GM21786 (cell line): ENCODE results near the gene NIN.

Experiments used
- ATAC-seq: cut with Tn5 transposase; IDR thresholded peaks from one replicate; pipeline ENCODE4 v1.9.1; 2021; ENCODE audit not compliant: unreplicated experiment

The NIN gene

DNA sequence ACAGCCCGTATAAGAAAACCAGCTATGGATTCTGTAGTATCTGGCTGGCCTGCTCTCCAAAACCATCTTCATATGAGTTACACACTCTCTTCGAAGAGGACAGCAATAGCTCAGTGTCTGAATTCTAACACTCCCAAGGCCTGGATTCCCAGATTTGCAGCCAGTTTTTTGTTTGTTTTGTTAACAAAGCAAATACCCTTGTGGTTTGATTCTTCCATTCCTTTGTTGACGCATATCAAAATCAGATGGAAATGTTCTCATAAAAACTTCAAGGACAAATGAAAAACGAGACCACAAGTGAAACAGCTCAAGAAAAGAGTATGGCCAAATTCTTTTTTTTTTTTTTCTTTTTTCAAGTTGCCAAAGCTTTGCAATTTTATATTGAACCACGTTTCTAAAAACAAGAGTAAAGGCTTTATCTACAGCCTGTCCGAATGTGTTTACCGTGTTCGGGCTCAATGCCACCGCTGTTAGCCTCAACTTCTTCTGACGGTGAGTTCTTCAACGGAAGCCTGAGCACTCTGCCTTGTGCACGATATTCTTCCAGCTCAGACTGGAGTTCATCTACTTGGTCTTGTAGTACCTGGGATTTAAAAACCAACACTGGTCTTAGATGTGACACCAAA, 67.5 kb downstream of the NIN start:
- no peak for ATAC-seq

DNA sequence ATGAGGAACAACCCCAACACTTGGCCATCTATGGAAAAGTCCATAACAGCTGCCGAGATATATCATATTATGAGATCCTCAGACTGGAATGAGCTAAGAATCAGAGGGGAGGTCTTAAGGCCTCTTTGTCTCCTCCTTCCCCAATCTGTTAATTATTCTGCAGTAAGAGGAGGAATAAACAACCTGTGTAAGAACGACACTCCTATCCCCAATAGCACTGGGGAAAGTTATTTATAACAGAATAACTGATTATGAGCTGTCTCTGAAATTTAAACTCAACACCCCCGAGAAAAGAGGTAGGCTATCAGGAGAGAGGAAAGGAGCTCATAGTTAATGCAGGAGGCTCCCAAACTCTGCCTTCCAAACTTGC, 68.0 kb downstream of the NIN start:
- no peak for ATAC-seq

DNA sequence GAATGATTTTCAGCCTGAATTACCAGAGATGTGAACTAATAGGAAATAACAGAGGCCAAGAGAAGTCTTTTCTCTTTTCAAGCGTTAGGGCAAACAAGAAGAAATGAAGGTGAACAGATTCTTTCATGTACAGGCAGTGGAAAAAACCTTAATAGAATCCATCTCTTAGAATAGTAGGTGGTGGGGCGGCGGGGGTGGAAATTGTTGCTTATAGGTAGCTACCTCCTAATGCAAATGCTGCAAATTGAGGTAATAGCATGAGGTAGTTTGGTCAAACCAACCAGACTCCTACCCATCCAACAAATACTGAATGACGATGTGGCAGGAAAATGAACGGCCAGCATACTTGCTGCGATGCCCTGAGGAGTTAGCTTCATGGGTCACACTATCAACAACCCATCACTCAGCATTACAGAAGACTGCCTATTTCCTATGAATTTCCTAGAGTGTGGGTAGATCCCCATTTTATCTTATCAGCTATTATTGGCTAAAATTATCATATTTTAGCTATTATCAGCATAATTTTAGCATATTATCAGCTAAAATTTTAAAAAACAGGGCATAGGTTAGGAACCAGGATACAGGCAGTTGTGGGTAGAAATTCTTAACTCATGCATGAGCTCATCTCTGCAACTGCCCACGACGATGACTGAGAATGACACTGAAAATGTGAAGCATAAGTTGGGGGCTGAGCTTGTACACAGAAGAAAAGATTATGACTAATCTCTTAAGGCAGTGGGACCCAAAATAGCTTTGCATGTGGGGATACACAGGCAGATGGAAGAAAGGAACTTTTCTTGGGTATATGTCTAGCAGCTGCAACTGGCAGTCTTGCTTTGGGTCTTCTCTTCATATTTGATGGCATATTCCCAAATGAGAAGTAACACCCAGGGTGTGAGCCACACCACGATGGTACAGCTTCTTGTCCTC, 68.7 kb downstream of the NIN start:
- peak; percentile 84 for ATAC-seq

DNA sequence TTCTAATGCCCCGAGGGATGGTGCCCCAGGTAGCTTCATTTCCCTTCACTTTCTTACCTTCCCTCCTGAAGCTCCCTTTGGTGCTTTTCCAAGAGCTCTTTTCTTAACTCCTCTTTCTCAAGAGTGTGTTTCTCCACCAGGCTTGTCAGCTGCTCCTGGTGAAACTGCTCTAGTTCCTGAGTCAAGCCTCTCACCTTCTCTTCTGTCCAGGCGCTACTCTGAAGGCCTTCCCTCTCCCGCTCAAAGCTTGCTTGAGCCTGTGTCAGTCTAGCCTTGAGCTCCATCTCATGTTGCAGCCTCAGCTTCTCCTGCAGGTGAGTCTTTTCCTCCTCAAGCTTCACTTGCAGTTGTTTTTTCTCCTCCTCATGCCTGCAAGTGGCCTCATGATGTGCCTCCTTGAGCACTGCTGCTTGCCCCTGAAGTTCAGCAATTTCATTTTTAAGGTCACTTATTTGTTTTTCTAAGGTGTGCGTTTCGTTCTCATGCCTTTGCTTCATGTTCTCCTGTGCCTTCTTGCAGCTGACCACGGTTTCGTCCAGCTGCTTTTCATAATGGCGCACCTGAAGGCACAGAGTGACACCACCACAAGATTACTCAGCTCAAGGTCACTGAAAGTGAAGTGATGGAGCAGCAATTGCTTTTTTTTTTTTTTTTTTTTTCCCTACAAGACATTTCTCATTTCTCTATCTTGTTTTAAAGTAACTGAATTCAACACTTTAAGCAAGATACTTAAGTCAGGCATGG, 71.0 kb downstream of the NIN start:
- no peak for ATAC-seq

DNA sequence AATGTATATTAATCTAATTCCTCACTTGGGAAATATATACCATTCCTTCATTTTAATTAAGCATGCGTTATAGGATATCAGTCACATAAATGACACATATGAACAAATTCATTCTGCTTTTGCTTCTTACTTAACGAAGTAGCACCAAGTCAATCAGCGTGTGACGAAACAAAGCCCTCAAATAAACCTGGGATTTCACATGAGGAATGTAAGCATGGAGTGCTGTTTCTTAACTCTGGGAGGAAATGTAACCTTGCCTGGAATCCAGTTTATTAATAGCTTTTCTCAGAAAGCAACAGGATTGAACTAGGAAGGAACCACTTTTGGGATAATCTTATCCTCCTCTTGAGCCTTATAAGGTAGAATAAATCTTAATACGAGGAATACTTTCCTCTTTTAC, 72.0 kb downstream of the NIN start:
- ATAC-seq: no peak

DNA sequence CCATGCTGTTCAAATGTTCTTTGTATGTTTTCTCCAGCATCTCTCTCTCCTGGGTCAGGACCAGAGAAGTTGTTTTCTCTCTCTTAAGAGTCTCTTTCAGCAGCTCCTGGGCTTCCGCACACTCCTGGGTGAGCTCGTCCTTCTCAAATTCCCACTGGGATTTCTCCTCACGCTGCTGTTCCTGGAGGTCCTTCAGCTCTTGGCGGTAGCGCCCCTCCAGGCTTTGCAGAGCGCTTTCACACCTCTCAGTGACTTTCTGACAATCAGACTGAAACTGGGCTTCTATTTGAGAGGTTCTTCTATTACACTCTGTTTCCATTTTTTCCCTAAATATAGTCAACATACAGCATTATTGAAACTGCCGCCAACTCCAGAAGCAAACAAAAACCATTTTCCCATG, 72.7 kb downstream of the NIN start:
- no peak for ATAC-seq

DNA sequence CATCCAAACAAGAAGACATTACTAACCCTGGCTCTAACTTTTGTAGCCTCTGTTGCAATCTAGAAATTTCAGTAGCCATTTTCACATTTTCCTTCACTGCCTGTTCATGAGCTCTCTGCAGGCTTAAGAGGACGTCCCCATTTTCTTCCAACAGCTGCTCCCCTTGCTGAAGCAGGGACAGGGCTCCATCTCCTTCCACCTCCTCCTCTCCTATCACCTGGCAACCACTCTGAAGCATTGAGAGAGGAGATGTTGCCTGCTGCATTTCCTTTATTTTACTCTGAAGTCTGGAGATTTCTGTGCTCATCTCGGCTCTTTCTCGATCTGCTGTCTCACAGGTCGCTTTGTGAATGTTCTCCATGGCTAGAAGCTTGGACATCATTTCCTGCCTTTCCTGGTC, 73.3 kb downstream of the NIN start:
- ATAC-seq: no peak

DNA sequence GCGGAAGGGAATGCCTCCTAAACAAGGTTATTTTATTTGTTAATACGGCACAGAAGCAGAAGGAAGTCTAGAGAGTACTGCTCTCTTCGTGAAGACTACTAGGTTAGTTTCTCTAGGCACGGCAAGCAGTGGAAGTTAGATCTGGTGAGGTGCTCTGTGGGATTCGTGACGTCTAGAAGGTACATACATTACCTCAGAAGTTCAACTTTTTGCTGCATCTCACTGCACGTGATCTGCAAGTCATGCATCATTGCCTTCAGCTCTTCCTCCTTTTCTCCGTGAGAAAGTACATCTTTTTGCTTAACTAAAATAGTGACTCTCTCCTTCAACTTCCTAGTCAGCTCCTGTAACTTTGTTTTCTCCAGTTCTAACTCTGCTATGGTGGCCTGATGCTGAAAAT, 74.7 kb downstream of the NIN start:
- ATAC-seq: peak; percentile 64

DNA sequence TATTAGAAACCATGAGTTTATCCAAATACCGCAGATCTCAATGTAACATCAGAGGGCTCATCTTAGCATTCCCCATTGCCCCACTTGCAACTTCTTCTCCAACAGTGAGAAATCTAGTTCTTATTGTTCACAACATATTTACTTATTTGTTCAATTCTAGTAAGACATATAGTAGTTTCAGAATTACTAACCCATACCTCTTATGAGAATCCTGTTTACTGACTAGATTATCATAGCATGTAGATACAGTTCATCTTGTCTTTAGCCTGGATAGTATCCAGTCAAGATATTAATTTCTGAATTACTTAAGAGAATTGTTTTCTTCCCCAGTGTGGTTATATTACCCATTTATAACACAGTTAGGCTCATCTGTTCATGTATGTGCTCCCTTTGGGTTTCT, 80.6 kb downstream of the NIN start:
- ATAC-seq: no peak

DNA sequence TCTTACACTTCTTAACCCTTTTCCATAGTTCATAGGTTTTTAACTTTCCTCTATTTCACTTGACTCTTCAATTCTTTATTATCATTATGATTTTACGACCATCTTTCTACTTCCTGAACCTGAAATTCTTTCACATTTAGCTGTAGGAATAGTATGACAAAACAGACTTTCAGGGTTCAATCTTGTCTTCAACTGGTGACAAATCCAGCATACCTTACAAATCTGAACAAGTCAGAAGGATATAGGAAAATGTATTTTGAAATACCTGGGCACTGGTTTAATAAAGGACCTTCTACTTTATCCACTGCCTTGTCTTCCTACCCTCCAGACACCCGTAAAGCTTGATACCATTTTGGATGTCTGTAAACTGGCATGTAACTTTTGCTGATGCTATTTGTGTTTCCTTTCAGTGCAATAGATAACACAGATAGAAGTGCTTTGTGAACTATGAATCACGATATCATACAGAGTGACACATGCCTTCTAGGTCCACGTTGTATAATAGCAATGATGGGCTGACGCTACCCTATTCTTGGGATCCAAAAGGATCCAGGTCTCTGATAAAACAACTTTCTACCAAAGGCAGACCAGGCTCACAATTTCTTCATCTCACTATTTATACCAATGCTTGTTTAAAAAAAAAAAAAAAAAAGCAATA, 85.4 kb downstream of the NIN start:
- ATAC-seq: no peak

DNA sequence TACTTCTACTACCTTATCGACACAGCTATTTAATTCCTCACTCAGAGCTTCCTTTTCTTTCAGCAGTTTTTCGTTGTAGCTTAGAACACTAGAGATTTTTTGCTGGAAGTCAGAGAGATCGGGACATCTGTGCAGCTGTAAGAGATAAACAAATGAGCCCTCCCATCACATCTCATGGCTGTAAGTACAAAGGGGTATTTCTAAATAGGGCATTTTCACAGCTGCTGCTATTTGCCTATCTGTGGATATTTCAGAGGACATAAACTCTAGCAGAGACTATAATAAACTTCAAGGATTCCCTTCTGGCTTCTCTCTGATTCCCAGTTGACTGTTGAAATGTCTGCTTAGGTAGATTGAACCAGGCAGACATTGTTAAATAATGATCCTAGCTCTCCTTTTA, 86.7 kb downstream of the NIN start:
- ATAC-seq: no peak

DNA sequence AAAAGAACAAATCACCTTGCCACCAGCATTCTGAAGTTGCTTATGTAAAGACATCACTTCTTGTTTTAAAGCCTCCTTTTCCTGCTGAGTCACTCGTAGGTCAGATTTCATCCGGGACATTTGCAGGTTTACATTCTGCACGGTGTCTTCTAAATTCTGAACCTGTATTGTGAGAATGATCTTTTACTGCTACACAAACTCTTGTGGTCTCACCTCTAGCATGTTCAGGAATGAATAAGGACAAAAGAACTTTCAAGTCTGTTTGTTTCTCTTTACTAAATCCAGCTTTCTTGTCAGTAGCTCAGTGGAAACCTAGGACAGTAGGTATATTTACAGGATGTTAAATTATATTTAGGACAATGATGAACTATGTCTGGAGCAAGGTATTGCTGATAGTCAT, 89.4 kb downstream of the NIN start:
- no peak for ATAC-seq

DNA sequence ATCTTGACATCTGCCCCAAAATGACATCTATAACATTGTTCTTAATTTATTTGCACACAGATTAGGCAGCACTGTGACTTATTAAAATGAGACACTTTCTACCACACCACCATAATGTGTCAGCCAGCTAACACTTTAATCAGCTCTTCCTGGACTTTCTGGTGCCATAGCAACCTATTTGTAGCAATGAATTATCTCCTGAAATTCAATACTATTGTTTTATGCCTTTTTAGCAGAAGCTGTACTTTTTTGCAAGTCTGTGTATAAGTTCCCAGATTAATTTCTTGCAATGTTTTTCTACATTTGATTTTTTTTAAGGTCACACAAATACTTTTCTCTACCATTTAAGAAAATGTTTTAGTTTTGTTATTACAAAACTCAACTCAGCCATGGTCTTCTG, 90.1 kb downstream of the NIN start:
- no peak for ATAC-seq

DNA sequence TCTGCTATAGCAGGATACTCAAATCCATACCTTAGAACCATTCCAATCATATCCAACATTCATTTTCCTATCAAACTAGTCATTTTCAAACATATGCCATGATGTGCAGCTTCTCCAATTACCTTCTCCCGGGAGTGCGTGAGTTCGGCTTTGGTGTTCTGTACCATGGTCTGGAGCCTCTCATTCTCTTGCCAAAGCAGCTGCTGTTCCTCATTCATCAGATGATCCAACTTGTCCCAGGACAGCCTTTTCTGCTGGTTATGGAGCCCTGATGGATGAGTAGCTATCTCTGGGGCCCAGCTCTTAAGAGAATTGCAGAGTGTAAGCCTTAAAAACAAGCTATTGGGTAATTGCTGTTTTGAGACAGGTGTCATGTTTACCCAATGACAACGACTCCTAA, 91.8 kb downstream of the NIN start:
- ATAC-seq: no peak

DNA sequence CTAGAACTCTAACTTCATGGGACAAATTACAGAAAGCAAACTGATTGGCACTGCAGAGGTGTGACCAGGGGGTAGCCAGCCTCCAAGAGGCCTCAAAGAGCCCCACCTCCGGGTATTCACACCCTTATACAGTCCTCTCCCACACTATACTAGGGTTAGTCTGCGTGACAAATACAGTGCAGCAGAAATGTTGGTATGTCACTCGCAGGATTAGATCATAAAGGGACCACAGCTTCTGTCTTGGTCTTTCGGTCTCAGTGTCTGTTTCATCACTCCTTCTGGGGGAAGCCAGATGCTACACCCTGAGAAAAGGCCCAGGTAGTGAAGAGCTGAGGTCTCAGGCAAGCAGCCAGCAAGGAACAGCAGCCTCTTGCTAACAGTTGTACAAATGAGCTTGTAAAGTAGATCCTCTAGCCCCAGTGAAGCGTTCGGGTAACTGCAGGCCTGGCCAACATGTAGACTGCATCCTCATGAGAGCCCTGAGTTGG, 94.0 kb downstream of the NIN start:
- peak; percentile 91 for ATAC-seq

DNA sequence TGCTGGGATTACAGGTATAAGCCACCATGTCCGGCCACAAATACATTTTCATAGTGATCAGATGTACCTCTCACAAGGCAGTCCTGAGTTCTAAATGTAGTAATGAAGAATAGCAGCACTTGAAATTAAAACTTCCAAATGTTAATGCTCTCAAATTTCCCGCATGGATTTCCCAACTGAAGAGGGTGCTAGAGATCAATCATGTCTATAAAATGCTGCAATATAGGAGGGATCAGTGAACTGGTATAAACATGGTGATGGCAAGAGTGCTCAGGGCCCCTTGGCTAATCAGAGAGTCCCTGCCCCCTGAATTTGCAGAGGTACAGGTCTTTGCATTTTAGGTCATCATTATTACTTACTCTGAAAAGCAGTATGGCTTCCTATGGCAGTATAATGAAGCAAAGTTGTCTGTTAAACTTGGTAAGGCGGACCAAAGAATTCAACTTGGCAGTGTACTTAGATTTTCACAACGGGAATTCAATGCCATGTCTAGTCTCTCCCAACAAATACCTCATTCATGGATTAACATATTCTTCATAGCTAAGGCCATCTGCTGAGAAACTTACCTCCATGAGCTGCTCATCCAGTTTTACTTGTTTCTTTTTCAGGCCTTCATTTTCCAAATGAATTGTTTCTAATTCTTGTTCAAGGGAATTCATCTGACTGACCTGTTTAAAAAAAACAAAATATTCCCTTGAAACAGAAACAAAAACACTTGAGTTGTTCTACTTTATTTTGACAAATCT, 95.8 kb downstream of the NIN start:
- no peak for ATAC-seq

DNA sequence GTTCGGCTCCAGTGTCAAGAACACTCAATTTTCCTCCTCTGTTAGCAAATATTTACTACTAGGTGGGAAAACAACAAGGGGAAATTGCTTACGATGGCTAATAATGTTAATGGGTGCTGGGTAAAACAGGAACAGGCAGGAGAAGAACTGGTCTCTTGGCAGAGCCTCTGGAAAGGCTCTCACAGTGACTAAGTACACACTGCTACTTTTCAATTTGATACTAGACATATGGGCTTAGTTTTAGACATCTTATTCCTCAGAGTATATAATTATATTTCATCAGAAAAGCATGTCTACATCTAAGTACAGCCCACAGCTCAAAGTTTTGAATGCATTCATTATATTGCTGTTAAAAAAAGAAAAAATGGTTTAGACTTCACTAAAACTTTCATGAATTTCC, 97.5 kb downstream of the NIN start:
- no peak for ATAC-seq

DNA sequence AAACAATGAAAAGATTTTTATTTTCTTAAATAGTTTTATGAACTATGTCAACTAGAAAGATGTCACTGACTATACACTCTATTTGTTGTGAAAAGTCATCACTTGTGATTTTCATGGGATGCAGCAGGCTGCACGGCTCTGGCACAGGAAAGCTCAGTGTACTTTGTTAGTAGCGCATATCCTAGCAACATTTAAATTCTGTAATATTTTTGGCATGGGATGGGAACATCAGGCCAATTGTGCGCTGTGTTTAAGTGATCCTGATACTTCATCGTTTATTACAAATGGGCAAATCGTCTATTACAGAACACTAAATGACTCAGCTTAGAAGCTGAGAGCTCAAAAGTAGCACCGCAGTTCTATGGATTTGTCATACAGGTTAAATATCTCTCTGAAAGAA, 102.1 kb downstream of the NIN start:
- ATAC-seq: no peak

DNA sequence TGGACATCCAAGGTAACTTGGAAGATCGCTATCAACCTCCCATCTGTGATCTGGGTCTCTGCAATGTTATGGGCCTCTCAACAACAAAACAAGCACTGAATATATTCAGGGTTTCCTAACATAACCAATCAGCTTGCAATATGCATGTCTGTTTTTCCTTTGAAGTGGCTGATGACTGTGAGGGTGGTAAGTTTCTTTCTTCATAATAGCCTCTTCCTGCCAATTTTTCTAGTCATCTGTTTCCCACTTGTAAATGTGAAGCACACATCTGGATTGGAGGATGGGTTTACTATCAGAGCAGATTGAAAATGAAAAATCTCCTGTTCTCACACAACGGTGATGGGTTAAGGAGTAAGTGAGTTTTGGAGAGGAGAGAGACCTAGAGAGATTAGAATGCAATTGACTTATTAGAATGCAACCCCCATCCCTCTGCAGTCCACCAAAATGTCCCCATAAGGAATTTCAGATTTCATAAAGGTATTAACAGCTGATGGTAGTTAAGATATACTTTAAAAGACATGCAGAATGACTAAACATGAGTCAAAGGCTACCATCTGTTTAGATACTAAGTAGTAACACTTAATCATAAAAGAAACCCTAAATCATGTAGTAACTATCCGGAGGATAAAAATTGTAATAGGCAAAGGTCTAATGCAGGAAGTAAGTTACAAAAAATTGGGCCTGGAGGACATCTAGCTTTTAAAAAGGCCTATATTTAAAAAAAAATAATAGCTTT, 104.4 kb downstream of the NIN start:
- ATAC-seq: no peak

DNA sequence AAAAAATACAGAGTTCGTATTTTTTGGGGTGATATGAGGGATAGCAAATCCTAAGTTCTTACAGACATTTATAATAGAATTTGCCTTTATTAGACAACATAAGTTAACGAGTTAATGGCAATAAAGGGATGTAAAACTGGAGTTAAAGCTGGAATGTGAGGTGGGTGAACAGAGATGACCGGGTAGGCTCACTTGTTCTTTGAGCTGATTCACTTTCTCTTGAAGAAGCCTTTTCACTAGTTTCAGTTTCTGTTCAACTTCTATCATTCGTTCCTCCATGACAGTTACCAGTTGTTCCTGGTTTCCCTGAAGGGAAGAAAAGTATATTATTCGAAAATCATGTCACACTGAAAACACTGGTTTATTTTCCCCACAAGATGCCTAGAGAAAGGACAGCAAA, 105.2 kb downstream of the NIN start:
- no peak for ATAC-seq
